HPDE6-E6E7 (cell line): Measurements from ENCODE around the gene SPAG16.
"Not testable (repeated sequence)": the region's sequence is repeated elsewhere in the genome, so short reads cannot be mapped to it uniquely, and the experiment has no call there.

ENCODE experiments used
- DNase-seq: peaks from one replicate; pipeline ENCODE4 v3.0.0; 2011; ENCODE audit warnings: missing footprints; ENCODE audit errors: extremely low spot score

Gene SPAG16

DNA sequence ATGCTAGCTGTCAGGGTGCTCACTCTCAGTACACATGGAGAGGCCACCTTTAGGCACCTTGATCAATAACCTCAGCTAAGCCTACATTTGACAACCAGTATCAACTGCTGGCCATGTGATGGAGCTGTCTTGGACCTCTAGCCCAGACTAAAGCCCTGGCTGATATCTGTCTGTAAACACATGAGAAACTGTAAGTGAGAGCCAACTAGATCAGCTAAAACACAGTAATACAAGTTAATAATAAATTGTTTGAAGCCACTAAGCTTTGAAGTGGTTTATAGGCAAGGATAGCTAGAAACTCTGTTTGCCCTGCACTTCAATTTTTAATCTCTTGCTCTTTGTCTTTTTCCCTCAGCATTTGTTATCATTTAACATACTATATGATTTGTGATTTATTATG, 407.1 kb downstream of the SPAG16 start:
- no peak for DNase-seq

DNA sequence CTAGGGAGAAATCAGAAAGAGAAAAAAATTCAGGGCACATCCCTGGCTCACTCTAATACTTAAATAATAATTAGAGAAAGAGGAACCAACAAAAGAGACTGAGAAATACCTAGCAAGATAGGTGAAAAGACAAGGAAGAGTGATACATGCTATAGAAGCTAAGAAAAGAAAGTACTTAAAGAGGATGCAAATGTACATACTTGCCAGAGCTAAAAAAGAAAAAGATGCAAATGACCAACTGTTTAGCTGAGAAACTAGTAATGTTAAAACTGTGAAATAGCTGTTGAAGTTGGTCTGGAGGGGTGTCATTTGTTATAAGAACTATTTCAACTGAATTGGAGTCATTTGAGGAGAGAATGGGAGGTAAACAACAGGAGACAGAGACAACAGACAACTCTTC, 412.2 kb downstream of the SPAG16 start:
- no peak for DNase-seq

DNA sequence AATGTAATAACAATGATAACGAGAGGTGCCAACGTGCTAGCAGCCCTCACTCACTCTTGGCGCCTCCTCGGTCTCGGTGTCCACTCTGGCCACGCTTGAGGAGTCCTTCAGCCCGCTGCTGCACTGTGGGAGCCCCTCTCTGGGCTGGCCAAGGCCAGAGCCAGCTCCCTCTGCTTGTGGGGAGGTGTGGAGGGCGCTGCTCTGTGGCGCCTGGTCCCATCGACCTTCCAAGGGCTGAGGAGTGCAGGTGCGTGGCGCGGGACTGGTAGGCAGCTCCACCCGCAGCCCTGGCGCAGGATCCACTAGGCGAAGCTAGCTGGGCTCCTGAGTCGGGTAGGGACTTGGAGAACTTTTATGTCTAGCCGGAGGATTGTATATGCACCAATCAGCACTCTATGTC, 417.1 kb downstream of the SPAG16 start:
- not testable (repeated sequence) for DNase-seq

- DNase-seq, result no peak
These were observed 419.3 kb downstream of the SPAG16 start for GRCh38 chr2:213703406-213704098.

DNA sequence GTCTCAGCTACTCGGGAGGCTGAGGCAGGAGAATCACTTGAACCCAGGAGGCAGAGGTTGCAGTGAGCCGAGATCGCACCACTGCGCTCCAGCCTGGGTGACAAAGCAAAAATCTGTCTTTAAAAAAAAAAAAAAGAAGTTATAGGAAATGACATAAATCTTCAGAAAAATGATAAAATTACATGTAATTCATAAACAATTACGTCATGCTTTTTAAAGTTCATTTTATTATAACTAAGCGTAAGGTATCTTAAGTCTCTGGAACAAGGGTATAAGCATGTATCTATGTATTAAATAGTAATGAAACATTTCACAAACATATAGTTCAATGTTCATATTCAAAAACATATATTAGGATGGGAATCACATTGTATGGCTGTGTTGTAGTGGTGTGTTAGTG, 425.9 kb downstream of the SPAG16 start:
- no peak for DNase-seq

- not testable (repeated sequence) for DNase-seq
These were observed 434.1 kb downstream of the SPAG16 start for GRCh38 chr2:213718411-213718810.

- DNase-seq, result no peak
These were observed 438.3 kb downstream of the SPAG16 start for GRCh38 chr2:213722565-213722964.

DNA sequence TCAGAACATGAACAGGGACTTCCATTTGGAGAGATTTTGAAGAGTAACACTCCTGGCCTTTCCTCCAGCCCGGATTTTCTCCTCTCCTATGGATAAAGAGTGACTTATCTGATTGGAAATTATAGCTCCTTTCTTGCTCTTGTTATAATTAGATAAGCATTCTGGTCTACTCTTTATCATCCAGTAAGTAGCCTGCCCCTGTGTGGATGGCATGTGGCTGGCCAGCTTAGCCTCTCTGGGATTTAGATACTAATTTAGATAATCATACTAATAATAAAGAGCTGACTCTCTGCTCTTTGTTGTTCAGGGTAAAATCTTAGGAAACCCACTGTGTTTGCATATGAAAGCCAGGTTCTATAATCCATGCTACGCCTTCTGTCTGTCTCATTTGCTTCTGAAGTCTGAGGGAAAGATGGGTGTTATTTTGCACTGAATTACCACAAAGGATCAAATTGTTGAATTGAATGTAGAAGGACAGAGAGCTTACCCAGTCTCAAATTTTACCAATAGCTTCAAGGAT, 438.8 kb downstream of the SPAG16 start:
- DNase-seq, result no peak

DNA sequence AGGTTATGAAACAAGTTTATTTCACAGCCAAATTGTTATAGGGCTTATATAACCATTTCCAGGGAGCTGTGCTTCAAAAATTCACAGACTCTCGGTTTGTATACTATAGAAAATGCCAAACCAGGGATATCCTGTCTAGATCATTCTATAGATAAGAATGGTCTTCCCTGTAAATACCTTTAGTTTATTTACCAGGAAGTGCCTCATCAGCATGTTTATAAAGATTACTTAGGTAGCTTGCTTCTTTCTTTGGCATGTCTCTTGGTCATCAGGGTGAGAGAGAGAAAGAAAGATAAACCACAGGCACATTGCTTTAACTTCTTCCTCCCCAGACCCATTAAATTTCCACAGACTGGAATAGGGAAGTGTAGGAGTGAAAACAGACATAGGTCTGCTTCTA, 439.4 kb downstream of the SPAG16 start:
- no peak for DNase-seq

DNA sequence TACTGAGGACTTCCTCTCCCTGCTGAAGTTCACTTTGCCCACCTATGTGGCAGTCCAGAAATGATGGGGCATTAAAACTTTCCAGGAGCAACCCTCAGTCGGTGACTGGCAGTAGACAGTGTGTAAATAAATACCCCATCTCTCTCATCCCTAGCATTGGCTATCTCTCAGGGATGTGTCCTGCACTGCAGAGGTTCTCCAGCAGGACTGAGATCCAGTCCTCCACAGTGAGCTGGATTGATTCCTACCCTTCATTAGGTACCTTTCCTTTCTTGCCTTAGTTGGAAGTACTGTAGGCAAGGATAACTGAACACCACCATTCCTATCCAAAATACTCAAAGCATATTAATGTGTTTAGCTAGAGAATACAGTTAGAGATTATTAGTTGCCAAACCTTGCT, 441.8 kb downstream of the SPAG16 start:
- no peak for DNase-seq

DNA sequence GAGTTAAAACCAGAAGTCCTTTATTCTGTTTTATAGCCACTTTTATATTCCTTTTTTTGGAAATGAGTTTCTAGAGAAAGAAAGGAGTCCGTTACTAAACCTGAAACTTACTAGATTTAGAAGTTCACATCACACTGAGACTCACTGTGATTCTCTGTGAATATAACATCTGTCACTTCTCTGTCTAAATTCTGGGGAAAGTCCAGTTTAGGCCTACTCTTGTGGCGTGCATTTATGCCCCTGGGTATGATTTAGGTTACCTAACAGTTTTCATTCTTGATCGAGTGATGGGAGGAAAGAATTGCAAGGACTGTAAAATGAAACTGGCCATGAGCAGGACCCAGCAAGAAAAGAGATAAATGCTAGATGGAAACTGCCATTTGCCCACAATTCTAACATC, 449.6 kb downstream of the SPAG16 start:
- DNase-seq, result no peak

- DNase-seq, result no peak
These were observed 456.2 kb downstream of the SPAG16 start for GRCh38 chr2:213740453-213740852.

DNA sequence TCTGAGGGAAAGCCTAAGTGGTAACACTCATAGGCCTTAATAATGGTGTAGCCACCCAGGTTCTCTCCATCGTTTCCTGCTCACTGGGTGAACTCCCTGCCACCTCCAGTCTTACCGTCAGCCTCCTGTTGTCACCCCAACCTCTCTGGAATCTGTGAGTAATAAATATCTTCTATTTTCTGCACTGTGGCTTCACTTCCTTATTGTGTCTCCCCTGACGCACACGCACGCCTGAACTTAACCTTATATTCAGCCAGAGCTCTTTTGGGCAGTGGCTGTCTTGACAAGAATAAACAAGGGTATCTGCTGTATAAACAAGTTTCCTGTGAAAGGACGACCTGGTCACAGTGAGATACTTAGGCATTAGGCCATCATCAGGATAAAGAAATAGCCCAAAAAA, 467.2 kb downstream of the SPAG16 start:
- DNase-seq, result no peak

GRCh38 chr2:213752575-213752974, 468.3 kb downstream of the SPAG16 start:
- DNase-seq, result no peak

DNA sequence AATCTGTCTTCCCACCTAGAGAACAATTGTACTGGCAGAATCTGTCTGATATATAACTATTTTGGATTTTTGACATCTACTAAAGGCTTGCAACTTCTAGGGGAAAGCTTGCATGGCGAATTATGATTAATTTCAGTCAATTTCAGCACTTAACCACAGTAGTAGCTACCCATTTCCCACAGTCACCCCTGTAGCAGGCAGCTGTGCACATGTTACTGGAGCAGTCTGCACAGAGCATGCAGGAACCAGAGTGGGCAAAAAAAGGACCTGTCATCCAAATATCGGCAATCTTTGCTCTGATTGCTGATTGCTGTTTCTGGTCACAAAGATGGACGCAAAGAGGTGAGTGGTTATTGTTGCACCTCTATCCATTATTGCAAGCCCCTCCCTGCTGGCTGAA, 473.3 kb downstream of the SPAG16 start:
- no peak for DNase-seq

- no peak for DNase-seq
These were observed 479.1 kb downstream of the SPAG16 start for GRCh38 chr2:213763354-213763753.

- DNase-seq, result no peak
These were observed 479.7 kb downstream of the SPAG16 start for GRCh38 chr2:213763963-213764362.

- no peak for DNase-seq
These were observed 480.6 kb downstream of the SPAG16 start for GRCh38 chr2:213764849-213765248.

- DNase-seq, result no peak
These were observed 481.8 kb downstream of the SPAG16 start for GRCh38 chr2:213766062-213766461.

- no peak for DNase-seq
These were observed 482.2 kb downstream of the SPAG16 start for GRCh38 chr2:213766465-213766901.

DNA sequence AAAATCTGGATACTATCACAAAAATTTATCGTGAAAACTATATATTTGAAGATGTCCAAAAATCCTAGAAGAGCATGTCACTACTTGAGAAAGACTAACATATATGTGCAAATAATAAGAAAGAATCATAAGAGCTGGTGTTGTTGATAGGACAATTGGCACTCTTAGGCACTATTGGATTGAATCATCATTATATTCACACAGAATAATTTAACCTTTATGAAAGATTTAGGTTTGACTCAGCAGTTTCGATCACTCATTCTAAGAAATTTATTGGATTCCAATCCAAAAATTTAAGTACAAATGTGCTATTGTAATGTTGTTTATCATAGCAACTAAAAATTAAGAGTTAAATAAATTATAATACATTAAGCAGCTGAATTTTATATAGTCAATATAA, 503.6 kb downstream of the SPAG16 start:
- no peak for DNase-seq

GRCh38 chr2:213789940-213790339, 505.7 kb downstream of the SPAG16 start:
- DNase-seq, result no peak

- no peak for DNase-seq
These were observed 507.8 kb downstream of the SPAG16 start for GRCh38 chr2:213792045-213792444.
